ENCODE results near the gene TMEM9B. TPM values are rescaled to one million over a fixed set of nuclear protein-coding genes. Genes with fewer than 3 reads are reported as not detected.

TMEM9B gene
- total and polyA plus RNA-seq, 9 of the 15 experiments (the other 6 are each of a cell fraction or from before 2014, with no cell fraction given) = 7.7 to 20.0 (median 14.0) TPM

- TF ChIP-seq CHAMP1 (IDR thresholded peaks at IDR 0.05) (no peak), SMARCE1 (IDR thresholded peaks at IDR 0.05) (peak; percentile 21; the same call in 1 of the 2 replicates), KDM4B (IDR thresholded peaks at IDR 0.05; ENCODE audit: borderline replicate concordance in 2 of 2, low read depth in 1 of 2) (peak in 1 of 2 experiments; percentile 76; a peak in 1 of 4 replicates), CBX1 (IDR thresholded peaks at IDR 0.05; ENCODE audit: low read depth) (0 out of 2 replicates have a peak, but pooled peaks have one; percentile 14), ZFX (CRISPR knock-in tag; IDR thresholded peaks at IDR 0.05) (peak; percentile 99), BHLHE40 (IDR thresholded peaks at IDR 0.05; ENCODE audit: low read length) (0 out of 2 replicates have a peak, but pooled peaks have one; percentile 17), ILF3 (IDR thresholded peaks at IDR 0.05; ENCODE audit: borderline replicate concordance) (no peak), RBM39 (optimal IDR thresholded peaks at IDR 0.05; ENCODE audit: low read depth, low read length) (no peak), BRF2 (IDR thresholded peaks at IDR 0.05; ENCODE audit: borderline replicate concordance, insufficient read depth, insufficient read length) (no peak), CBFA2T3 (IDR thresholded peaks at IDR 0.05) (peak; percentile 2; the same call in 1 of the 2 replicates), SMC3 (conservative IDR thresholded peaks at IDR 0.05; ENCODE audit: insufficient read depth, low read depth, low read length) (0 out of 2 replicates have a peak, but pooled peaks have one; percentile 11), ZNF507 (tag; conservative IDR thresholded peaks at IDR 0.05) (no peak), E2F8 (IDR thresholded peaks at IDR 0.05; ENCODE audit: low read depth, partially characterized antibody) (peak; percentile 93), TEAD1 (CRISPR knock-in tag; IDR thresholded peaks at IDR 0.05) (0 out of 4 replicates have a peak, but pooled peaks of 1 of the 2 experiments have one; percentile 23), CTBP1 (IDR thresholded peaks at IDR 0.05; ENCODE audit: borderline replicate concordance) (peak; percentile 64), POLR2B (IDR thresholded peaks at IDR 0.05; ENCODE audit: low read depth, partially characterized antibody) (peak; percentile 78), POLR2AphosphoS5 (IDR thresholded peaks at IDR 0.05; ENCODE audit: control insufficient read depth, insufficient read depth, low read depth, low read length) (peak; percentile 84), NR4A1 (CRISPR knock-in tag; IDR thresholded peaks at IDR 0.05) (0 out of 2 replicates have a peak, but pooled peaks have one; percentile 34), NR4A1 (tag; IDR thresholded peaks at IDR 0.05) (no peak)
Observed at GRCh38 chr11:8964324-8965320, at the start of gene TMEM9B (continued).

All from K562 (cell line).